DMS114 treated with DMSO at 0.1 percent for 48 hours (cell line): ENCODE data around the gene SMARCA2.

Source experiments
- DNase-seq: peaks from one replicate; lab custom pipeline; 2025; ENCODE audit not compliant: unreplicated experiment; lab: John Stamatoyannopoulos, UW

SMARCA2 gene

GRCh38 chr9:2164268-2164667, 149.1 kb downstream of the SMARCA2 start:
- no peak for DNase-seq

- DNase-seq, result no peak
Observed at GRCh38 chr9:2166203-2166602, 151.1 kb downstream of the SMARCA2 start.

DNA sequence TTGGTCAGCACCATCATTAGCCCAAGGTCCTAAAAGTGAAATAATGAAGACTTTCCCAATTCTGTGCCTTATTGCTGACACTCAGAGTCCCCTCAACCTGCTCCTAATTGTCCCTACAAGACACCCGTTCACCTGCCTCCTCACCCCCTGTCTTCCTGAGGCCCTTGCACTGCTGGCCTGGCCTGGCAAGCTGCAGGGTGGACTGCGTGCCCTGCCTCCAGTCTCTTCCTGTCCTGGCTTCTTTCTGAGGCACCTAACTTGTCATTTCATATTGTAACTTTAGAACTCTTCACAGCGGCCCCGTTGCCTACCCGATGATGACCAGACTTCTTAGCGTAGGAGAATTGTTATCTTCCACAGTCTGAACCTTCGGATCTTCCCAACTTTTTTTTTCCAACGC, 153.9 kb downstream of the SMARCA2 start:
- no peak for DNase-seq

DNA sequence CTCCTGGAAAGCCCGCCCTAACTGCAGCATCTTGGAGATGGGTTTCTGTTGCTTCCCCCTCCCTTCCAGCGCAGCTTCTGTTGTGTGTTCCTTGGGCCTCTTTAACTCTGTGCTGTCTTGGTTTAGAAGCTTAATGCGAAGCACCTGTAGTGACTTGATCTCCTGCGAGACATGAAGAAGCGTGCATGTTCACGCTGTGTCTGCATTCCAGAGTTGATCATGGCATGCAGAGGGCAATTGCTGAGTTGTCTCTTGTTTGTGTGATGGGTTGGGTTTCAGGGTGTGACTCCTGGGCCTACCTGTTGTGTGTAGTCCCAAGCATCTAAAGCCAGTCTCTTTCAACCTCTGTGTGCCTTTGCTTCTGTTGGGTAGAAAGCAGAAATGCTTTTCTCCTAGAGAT, 155.6 kb downstream of the SMARCA2 start:
- no peak for DNase-seq

DNA sequence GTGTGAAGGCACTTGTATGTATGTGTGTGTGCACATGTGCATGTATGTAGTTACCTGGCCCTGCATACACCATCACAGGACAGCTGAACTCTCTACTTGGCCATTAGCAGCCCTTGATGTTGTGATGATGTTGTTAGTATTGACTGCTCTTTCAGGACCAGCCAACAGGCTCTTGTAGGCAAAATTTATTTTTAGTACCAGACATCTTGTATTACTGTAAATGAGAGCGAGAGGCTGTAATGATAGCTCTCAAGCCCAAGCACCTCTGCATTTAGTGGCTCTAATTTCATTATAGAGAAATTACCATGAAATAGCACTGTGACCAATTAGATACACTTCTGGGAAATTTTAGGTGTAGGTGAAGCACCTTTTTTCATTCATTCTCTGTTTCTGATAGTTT, 158.0 kb downstream of the SMARCA2 start:
- no peak for DNase-seq

DNA sequence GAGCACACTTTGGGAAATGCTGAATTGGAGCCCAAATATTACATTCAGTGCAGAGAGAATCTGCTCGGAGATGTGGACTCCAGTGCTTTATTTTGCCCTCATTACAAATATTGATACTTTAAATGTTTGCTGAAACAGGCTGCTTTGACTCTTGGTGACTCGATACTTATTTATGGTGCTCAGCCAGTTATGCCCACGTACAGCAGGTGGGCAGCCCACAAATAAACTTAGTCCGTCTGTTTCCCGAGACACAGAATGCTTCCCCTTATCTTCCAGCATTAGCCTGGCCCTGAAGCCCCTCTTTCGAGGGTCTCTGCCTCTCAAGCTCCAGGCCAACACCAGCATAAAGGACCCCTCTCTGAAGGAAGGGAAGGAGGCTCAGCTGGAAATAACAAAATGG, 158.7 kb downstream of the SMARCA2 start:
- no peak for DNase-seq

GRCh38 chr9:2174306-2174705, 159.2 kb downstream of the SMARCA2 start:
- no peak for DNase-seq

- DNase-seq, result no peak
Observed at GRCh38 chr9:2174911-2175310, 159.8 kb downstream of the SMARCA2 start.

DNA sequence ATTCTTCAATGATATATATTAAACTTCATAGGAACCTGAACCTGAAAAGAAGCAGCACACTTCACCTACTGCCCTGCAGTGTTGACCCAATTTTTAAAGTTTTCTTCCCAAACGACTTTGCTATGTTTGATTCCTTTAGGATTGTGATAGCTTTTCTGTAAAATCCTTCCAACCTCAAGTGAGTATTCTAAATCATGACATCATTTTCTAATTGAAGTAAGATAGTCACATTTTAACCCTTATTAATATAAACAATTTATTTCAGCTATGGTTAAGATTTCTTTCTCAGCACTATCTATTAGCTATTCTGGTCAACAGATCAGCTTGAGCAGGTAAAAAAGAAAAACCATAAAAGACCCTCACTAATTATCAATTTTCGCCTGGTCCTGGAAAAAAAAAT, 162.0 kb downstream of the SMARCA2 start:
- no peak for DNase-seq

- no peak for DNase-seq
Observed at GRCh38 chr9:2178034-2178734, 163.0 kb downstream of the SMARCA2 start.

DNA sequence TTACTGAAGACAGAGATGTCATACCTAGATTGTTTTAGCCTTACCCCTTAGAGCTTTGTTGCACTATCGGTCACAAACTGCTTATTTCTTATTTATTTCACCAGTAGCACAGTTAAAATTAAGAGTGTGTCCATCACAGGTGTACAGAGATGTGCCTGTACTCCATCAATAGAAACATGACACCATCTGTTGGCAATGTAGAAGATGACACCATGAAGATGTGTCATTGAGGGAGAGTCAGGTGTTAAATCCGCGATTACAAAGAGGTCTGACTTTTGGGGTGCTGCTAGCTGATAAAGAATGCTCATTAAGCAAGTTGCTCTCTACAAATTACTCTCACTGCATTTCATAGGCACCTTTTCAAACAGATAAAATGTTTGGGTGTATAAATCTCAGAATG, 164.4 kb downstream of the SMARCA2 start:
- DNase-seq, result no peak

GRCh38 chr9:2180154-2180553, 165.0 kb downstream of the SMARCA2 start:
- no peak for DNase-seq

DNA sequence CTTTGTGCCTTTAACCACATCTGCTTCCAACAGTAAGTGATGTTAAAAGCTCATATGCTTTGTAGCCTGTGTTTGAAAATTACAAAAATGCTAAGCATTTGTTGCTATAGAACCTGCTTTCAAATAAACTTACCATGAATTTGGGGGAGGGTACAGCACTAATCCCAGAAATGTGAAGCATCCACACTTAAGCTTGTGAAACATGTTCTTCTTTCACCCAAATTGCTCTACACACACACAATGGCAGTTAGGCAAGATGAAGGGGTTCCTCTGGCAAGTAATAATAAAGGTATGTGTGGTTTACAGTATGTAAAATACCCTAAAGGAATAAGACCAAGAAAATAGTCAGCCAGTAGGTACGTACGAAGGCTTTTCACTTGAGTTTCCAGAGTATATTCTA, 165.6 kb downstream of the SMARCA2 start:
- DNase-seq, result no peak

DNA sequence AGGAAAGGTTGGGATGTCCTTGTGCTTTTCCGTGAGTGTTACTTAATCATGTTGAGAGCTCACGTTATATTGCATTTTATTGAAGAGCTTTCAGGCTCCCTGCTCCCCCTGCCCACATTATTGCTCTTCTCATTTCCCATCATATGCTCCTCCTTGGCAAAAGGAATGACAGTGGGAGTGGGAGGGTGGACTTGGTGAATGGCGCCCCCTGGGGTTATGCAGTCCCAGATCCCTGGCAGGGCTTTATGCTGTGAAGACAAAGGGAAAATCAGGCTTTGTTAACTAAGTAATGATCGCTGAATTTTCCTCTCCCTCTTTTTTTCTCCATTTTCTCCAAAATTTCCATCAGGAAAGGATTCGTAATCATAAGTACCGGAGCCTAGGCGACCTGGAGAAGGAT, 166.6 kb downstream of the SMARCA2 start:
- DNase-seq, result no peak

DNA sequence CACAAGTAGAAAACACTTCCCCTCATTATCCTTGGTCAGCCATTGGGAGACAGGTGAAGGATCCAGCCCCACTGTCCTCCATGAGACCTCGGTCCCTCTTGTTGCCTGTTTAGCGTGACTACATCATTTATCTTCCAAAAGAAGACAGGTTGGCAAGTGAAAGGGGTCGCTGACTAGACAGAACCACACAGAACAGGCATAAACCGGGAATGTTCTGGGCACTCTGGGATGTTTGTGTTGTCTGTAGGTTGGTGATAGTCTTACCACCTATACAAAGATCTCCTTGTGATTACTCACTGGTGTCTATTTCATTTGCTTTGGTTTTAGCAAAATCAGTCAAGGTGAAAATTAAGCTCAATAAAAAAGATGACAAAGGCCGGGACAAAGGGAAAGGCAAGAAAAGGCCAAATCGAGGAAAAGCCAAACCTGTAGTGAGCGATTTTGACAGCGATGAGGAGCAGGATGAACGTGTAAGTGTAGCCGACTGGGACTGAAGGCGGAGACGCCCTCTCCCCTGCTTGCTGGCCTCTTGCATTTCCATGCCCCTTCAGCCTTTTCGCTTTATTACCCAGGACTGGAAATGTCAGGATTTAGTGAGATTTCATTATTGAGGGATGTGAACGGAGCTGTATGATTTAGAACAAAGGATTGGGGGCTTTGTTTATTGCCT, 175.9 kb downstream of the SMARCA2 start:
- DNase-seq, result no peak

- DNase-seq, result no peak
Observed at GRCh38 chr9:2191609-2191972, 176.4 kb downstream of the SMARCA2 start.

DNA sequence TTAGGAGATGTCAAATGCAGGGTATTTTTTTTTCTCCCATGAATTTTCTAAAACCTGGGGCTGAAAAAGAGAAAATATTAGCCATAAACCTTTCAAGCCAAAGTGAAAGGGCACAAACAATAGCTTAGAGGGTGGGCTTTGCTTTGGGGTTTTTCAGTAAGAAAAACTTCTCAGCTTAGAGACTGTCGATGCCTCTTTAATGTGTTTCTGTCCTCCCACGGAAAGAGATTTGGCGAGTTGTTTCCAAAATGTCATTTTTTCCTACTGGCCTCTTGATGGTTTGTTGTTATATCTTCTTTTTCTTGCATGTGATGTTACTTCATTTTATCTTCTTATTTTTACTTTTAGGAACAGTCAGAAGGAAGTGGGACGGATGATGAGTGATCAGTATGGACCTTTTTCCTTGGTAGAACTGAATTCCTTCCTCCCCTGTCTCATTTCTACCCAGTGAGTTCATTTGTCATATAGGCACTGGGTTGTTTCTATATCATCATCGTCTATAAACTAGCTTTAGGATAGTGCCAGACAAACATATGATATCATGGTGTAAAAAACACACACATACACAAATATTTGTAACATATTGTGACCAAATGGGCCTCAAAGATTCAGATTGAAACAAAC, 177.3 kb downstream of the SMARCA2 start:
- DNase-seq, result no peak

- no peak for DNase-seq
Observed at GRCh38 chr9:2193552-2193951, 178.4 kb downstream of the SMARCA2 start.

GRCh38 chr9:2195211-2195610, 180.1 kb downstream of the SMARCA2 start:
- DNase-seq, result no peak

GRCh38 chr9:2196757-2197156, 181.6 kb downstream of the SMARCA2 start:
- no peak for DNase-seq

DNA sequence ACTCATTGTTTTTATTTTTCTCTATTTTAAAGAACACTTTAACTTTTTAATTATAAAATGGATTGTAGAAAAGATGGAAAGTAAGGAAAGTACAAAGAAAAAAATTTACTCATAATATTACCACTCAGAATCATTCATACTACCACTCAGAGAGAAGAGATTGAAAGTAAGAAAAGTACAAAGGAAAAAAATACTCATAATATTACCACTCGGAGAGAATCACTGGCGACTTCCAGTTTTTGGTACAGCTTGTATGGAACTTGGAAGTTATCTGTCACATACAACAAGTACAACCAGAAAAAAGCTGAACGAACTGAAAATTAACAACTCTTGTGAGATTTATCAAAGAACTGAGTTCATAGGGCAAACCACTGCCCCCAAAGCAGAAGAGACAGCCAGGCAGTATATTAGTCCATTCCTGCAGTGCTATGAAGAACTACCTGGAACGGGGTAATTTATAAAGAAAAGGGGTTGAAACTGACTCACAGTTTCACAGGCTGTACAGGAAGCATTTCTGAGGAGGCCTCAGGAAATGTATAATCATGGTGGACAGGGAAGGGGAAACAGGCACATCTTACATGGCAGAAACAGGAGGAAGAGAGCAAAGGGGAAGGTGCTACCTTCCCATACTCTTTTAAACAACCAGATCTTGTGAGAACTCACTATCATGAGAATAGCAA, 183.9 kb downstream of the SMARCA2 start:
- no peak for DNase-seq
